Liver (tissue), 9 donors: ENCODE data around the gene ZNF653. TPM values are rescaled to one million over a fixed set of nuclear protein-coding genes. Genes with fewer than 3 reads are reported as not detected.

Experiments used
- DNase-seq: peaks from one replicate; pipeline ENCODE4 v3.0.0-alpha.2; 2017; ENCODE audit warnings: low spot score
- H3K27ac ChIP-seq, 2 donors: one replicate each; pipeline ENCODE4 v1.7.0; 2013; ENCODE audit warnings: inconsistent platforms in 2 of 2, low read length in 2 of 2, control low read depth in 1 of 2, low read depth in 1 of 2, mild to moderate bottlenecking in 1 of 2
- H3K27me3 ChIP-seq, 4 donors: one replicate each; pipeline versions ENCODE4 v1.6.1 to v1.7.0; 2013; ENCODE audit warnings: low read length in 3 of 4, inconsistent platforms in 1 of 4, mild to moderate bottlenecking in 1 of 4, moderate library complexity in 1 of 4; ENCODE audit not compliant: control insufficient read depth in 4 of 4, insufficient read depth in 4 of 4
- H3K36me3 ChIP-seq, 4 donors: one replicate each; pipeline versions ENCODE4 v1.6.1 to v1.7.0; 2013; ENCODE audit warnings: low read length in 3 of 4, mild to moderate bottlenecking in 3 of 4, low read depth in 1 of 4, moderate library complexity in 1 of 4; ENCODE audit not compliant: control insufficient read depth in 4 of 4, insufficient read depth in 3 of 4
- H3K4me1 ChIP-seq, 4 donors: one replicate each; pipeline versions ENCODE4 v1.6.1 to v1.7.0; 2013; ENCODE audit warnings: low read length in 3 of 4, mild to moderate bottlenecking in 3 of 4, moderate library complexity in 1 of 4; ENCODE audit not compliant: control insufficient read depth in 4 of 4, insufficient read depth in 4 of 4
- H3K4me3 ChIP-seq, 3 donors: one replicate each; pipeline versions ENCODE4 v1.6.1 to v1.7.0; 2013; ENCODE audit warnings: low read length in 3 of 3, control low read depth in 1 of 3, low read depth in 1 of 3, mild to moderate bottlenecking in 1 of 3
- H3K9ac ChIP-seq, 2 donors: one replicate each; pipeline ENCODE4 v1.7.0; 2013; ENCODE audit warnings: low read length in 2 of 2, mild to moderate bottlenecking in 2 of 2, moderate library complexity in 2 of 2, control low read depth in 1 of 2, low read depth in 1 of 2
- H3K9me3 ChIP-seq, 4 donors: one replicate each; pipeline versions ENCODE4 v1.6.1 to v1.7.0; 2013; ENCODE audit warnings: low read length in 3 of 4; ENCODE audit not compliant: control insufficient read depth in 4 of 4
- ATF3 ChIP-seq: IDR thresholded peaks from 2 replicates; pipeline ENCODE4 v1.6.1; 2016; ENCODE audit warnings: antibody characterized with exemption
- CTCF ChIP-seq: fragments of 150-350 bp; IDR thresholded peaks from 2 replicates; pipeline ENCODE4 v1.5.1; 2017; ENCODE audit warnings: improper control_type of control experiment, low read depth, low read length; ENCODE audit not compliant: missing input control
- EGR1 ChIP-seq, 2 donors: IDR thresholded peaks; 2 replicates each; pipeline ENCODE4 v1.6.1; 2016 to 2018; ENCODE audit warnings: antibody characterized with exemption in 2 of 2, low read depth in 2 of 2
- FOXA1 ChIP-seq: IDR thresholded peaks from 2 replicates; pipeline ENCODE4 v1.6.1; 2016; ENCODE audit warnings: antibody characterized with exemption
- HNF4A ChIP-seq, 2 donors: conservative IDR thresholded peaks; 2 replicates each; pipeline ENCODE4 v1.6.1; 2016; ENCODE audit warnings: antibody characterized with exemption in 2 of 2, mild to moderate bottlenecking in 2 of 2
- HNF4G ChIP-seq: IDR thresholded peaks from 2 replicates; pipeline ENCODE4 v1.6.1; 2016; ENCODE audit warnings: antibody characterized with exemption
- JUND ChIP-seq, 2 donors: IDR thresholded peaks; 2 replicates each; pipeline ENCODE4 v1.6.1; 2016; ENCODE audit warnings: antibody characterized with exemption in 2 of 2
- MAX ChIP-seq: IDR thresholded peaks from 2 replicates; pipeline ENCODE4 v1.6.1; 2016; ENCODE audit warnings: antibody characterized with exemption
- NR2F2 ChIP-seq: IDR thresholded peaks from 2 replicates; pipeline ENCODE4 v1.6.1; 2016; ENCODE audit warnings: antibody characterized with exemption
- RAD21 ChIP-seq, 2 donors: IDR thresholded peaks; 2 replicates each; pipeline ENCODE4 v1.6.1; 2016; ENCODE audit warnings: antibody characterized with exemption in 2 of 2, mild to moderate bottlenecking in 2 of 2
- REST ChIP-seq: IDR thresholded peaks from 2 replicates; pipeline ENCODE4 v1.6.1; 2016; ENCODE audit warnings: antibody characterized with exemption, mild to moderate bottlenecking
- RXRA ChIP-seq, 2 donors: IDR thresholded peaks; 2 replicates each; pipeline ENCODE4 v1.6.1; 2017 to 2018; ENCODE audit warnings: antibody characterized with exemption in 2 of 2, mild to moderate bottlenecking in 1 of 2
- SP1 ChIP-seq: IDR thresholded peaks from 2 replicates; pipeline ENCODE4 v1.6.1; 2018; ENCODE audit warnings: antibody characterized with exemption, mild to moderate bottlenecking
- YY1 ChIP-seq: IDR thresholded peaks from 2 replicates; pipeline ENCODE4 v1.6.1; 2016; ENCODE audit warnings: antibody characterized with exemption, mild to moderate bottlenecking
- ZBTB33 ChIP-seq: IDR thresholded peaks from 2 replicates; pipeline ENCODE4 v1.6.1; 2016; ENCODE audit warnings: antibody characterized with exemption
- WGBS: extraction: QIAGEN DNeasy Blood & Tissue Kit; methylation state at CpG from one replicate; pipeline ENCODE4 v1.1.7; 2013; 5-methylcytosine and 5-hydroxymethylcytosine counted together
- polyA plus RNA-seq, 2 donors: library from polyadenylated mRNA; stranded (reverse) in 1 of 2; unstranded in 1 of 2; fragments of 200-250 nt in 1 of 2; fragments of >200 nt in 1 of 2; fragmentation: Nextera tagmentation in 1 of 2; extraction: Ambion mirVana in 1 of 2; gene quantifications; one replicate each; pipeline versions ENCODE4 v1.2.1 to v1.2.3, GENCODE V29; 2013 to 2015
- total RNA-seq, 2 donors: library from RNA; depleted of rRNA; stranded (reverse); fragments of >200 nt; gene quantifications; one replicate each; pipeline ENCODE4 v1.2.3, GENCODE V29; 2014
- donor health status: healthy.
- donor health status: healthy.
- donor health status: healthy.
- donor health status: healthy.
- donor health status: healthy.

ZNF653 gene
- total and polyA plus RNA-seq, 4 donors: 1.3 to 4.6 (median 3.1) TPM

GRCh38 chr19:11505032-11505503 lies 571 bp downstream of the ZNF653 start:
- no peak for TF ChIP-seq NR2F2
- no peak for TF ChIP-seq FOXA1
- no peak for TF ChIP-seq RAD21 (IDR thresholded peaks at IDR 0.05)
- TF ChIP-seq CTCF: no peak
- no peak for TF ChIP-seq YY1
- TF ChIP-seq RXRA (IDR thresholded peaks at IDR 0.05): no peak
- no peak for TF ChIP-seq JUND (IDR thresholded peaks at IDR 0.05)
- peak; percentile 52 to 60 for TF ChIP-seq EGR1 (IDR thresholded peaks at IDR 0.05; ENCODE audit: low read depth in 2 of 2)
- TF ChIP-seq HNF4G: no peak
- TF ChIP-seq ZBTB33: no peak
- no peak for TF ChIP-seq HNF4A (conservative IDR thresholded peaks at IDR 0.05)
- no peak for TF ChIP-seq ATF3
- TF ChIP-seq SP1: peak; percentile 58
- no peak for TF ChIP-seq REST

GRCh38 chr19:11504502-11505031 lies 1.1 kb downstream of the ZNF653 start:
- Histone ChIP-seq H3K36me3 (no peaks in the 10 kb centered on the region), H3K27ac (peak overlapping the region; percentile 98 to 99), H3K9ac (no peak overlapping the region), H3K4me3 (peak overlapping the region in 2 of 3 donors; percentile 56 to 81), H3K27me3 (no peaks in the 10 kb centered on the region), H3K4me1 (peaks cover 5 to 14% (median 12%) of the 10 kb centered on the region in 4 donors), H3K9me3 (no peaks in the 10 kb centered on the region)
- no peak for TF ChIP-seq MAX
- WGBS: 59% methylated on average over 7 of the region's 7 CpGs
- no peak for DNase-seq

More at GRCh38 chr19:11505032-11505503, 571 bp downstream of the ZNF653 start:
- 1% methylated on average over 33 of the region's 33 CpGs for WGBS
- peak overlapping the region; percentile 72 to 90 (median 81) for H3K4me3 ChIP-seq
- no peaks in the 10 kb centered on the region for H3K36me3 ChIP-seq
- H3K9me3 ChIP-seq: no peaks in the 10 kb centered on the region
- H3K4me1 ChIP-seq: peaks cover 5 to 14% (median 12%) of the 10 kb centered on the region in 4 donors
- peak overlapping the region in 1 of 2 donors; percentile 74 for H3K9ac ChIP-seq
- peak; percentile 97 for DNase-seq
- no peaks in the 10 kb centered on the region for H3K27me3 ChIP-seq
- peak overlapping the region; percentile 98 to 99 for H3K27ac ChIP-seq
